Body of pancreas (tissue), 4 donors: ENCODE results near the gene SOX8. TPM values are rescaled to one million over a fixed set of nuclear protein-coding genes. Genes with fewer than 3 reads are reported as not detected.

ENCODE experiments used
- ATAC-seq: fragments of 150-250 bp; one replicate; pipeline ENCODE4 v1.9.1; 2016
- DNase-seq, 4 donors: peaks; one replicate each; pipeline ENCODE4 v3.0.0-alpha.2; 2019
- H3K27ac ChIP-seq, 4 donors: fragments of 200-600 bp; sonication (generic); 1 replicate in 3 of 4; 2 replicates in 1 of 4; pipeline versions ENCODE4 v1.5.1 to v1.6.1; 2016 to 2019; ENCODE audit warnings: mild to moderate bottlenecking in 1 of 4, mixed read lengths in 1 of 4, moderate library complexity in 1 of 4
- H3K27me3 ChIP-seq, 2 donors: fragments of 200-600 bp; sonication (generic); one replicate each; pipeline ENCODE4 v1.6.0; 2016; ENCODE audit warnings: mild to moderate bottlenecking in 1 of 2
- H3K36me3 ChIP-seq, 2 donors: fragments of 200-600 bp; sonication (generic); replicated peaks in 1 of 2; 2 replicates each; pipeline ENCODE4 v1.5.1; 2016; ENCODE audit warnings: low read depth in 2 of 2; ENCODE audit not compliant: insufficient read depth in 1 of 2
- H3K4me1 ChIP-seq: fragments of 200-600 bp; sonication (generic); one replicate; pipeline ENCODE4 v1.6.0; 2016
- H3K4me3 ChIP-seq, 2 donors: fragments of 200-600 bp; sonication (generic); 1 replicate in 1 of 2; 2 replicates in 1 of 2; pipeline ENCODE4 v1.5.1; 2016 to 2019
- H3K9me3 ChIP-seq, 3 donors: fragments of 200-600 bp; sonication (generic); 1 replicate in 2 of 3; 2 replicates in 1 of 3; pipeline ENCODE4 v1.5.1; 2016
- CTCF ChIP-seq, 7 experiments: fragments of 450-650 bp in 4 of 7; fragments of 200-600 bp in 3 of 7; sonication (generic) in 3 of 7; IDR thresholded peaks; one replicate each; pipeline ENCODE4 v1.5.1; 2016 to 2019; ENCODE audit warnings: antibody characterized with exemption in 7 of 7
- POLR2A ChIP-seq, 3 donors: fragments of 450-650 bp; IDR thresholded peaks; one replicate each; pipeline ENCODE4 v1.6.1; 2016; ENCODE audit warnings: antibody characterized with exemption in 3 of 3, mild to moderate bottlenecking in 2 of 3
- WGBS, 2 donors: methylation state at CpG; one replicate each; pipeline ENCODE4 v1.1.5; 2017; 5-methylcytosine and 5-hydroxymethylcytosine counted together
- intact Hi-C: fragments of 100-400 bp; cut with DNase I; formaldehyde crosslinking; loops from one replicate; pipeline ENCODE4 v1.15.1; 2023
- total RNA-seq, 2 donors: library from RNA; depleted of rRNA; stranded (reverse); fragments of >200 nt; gene quantifications; one replicate each; pipeline ENCODE4 v1.1.0, GENCODE V29; 2016

SOX8 gene
- total RNA-seq, 2 donors from 2014 or later: 2.6 to 3.3 TPM

GRCh38 chr16:1019231-1020090 is 37.9 kb downstream of the SOX8 start:
- Histone ChIP-seq H3K36me3 (no peaks in the 10 kb centered on the region), H3K9me3 (no peaks in the 10 kb centered on the region), H3K4me3 (no peak overlapping the region), H3K4me1 (peaks cover 14% of the 10 kb centered on the region), H3K27me3 (peaks cover 0 to 18% of the 10 kb centered on the region in 2 donors), H3K27ac (peak overlapping the region in 3 of 4 donors; percentile 49 to 66 (median 51))
- TF ChIP-seq CTCF (IDR thresholded peaks at IDR 0.05) (no peak), POLR2A (IDR thresholded peaks at IDR 0.05) (peak in 1 of 3 donors; percentile 24)
- intact Hi-C loops: no loop called here
- WGBS, 2 donors: 40 to 51% methylated on average over 35 to 66 of the region's 66 CpGs
- peak; percentile 85 for ATAC-seq
- peak; percentile 33 to 60 (median 48) for DNase-seq

- no peak overlapping the region for H3K4me3 ChIP-seq
- no peak for DNase-seq
- H3K27me3 ChIP-seq: peaks cover 0 to 18% of the 10 kb centered on the region in 2 donors
These were observed 38.5 kb downstream of the SOX8 start for GRCh38 chr16:1020091-1020399.

GRCh38 chr16:1020591-1020990 is 39.0 kb downstream of the SOX8 start:
- Histone ChIP-seq H3K4me3 (no peak overlapping the region), H3K9me3 (no peaks in the 10 kb centered on the region), H3K27ac (no peak overlapping the region), H3K4me1 (peaks cover 14% of the 10 kb centered on the region), H3K27me3 (peaks cover 0 to 18% of the 10 kb centered on the region in 2 donors), H3K36me3 (no peaks in the 10 kb centered on the region)
- ATAC-seq: no peak
- intact Hi-C loops: no loop called here
- 61 to 64% methylated on average over 7 to 11 of the region's 11 CpGs for WGBS, 2 donors
- no peak for DNase-seq
- TF ChIP-seq CTCF (IDR thresholded peaks at IDR 0.05) (no peak), POLR2A (IDR thresholded peaks at IDR 0.05) (no peak)

More at GRCh38 chr16:1020091-1020399, 38.5 kb downstream of the SOX8 start:
- no peak for ATAC-seq
- Histone ChIP-seq H3K27ac (peak overlapping the region in 1 of 4 donors; percentile 66), H3K4me1 (peaks cover 14% of the 10 kb centered on the region), H3K9me3 (no peaks in the 10 kb centered on the region), H3K36me3 (no peaks in the 10 kb centered on the region)
- 40 to 60% methylated on average over 1 to 11 of the region's 11 CpGs for WGBS, 2 donors
- intact Hi-C loops: no loop called here
- TF ChIP-seq CTCF (IDR thresholded peaks at IDR 0.05) (no peak), POLR2A (IDR thresholded peaks at IDR 0.05) (no peak)

- peaks cover 14% of the 10 kb centered on the region for H3K4me1 ChIP-seq
- H3K9me3 ChIP-seq: no peaks in the 10 kb centered on the region
- H3K27me3 ChIP-seq: peaks cover 0 to 18% of the 10 kb centered on the region in 2 donors
- H3K27ac ChIP-seq: no peak overlapping the region
- TF ChIP-seq CTCF (IDR thresholded peaks at IDR 0.05) (no peak), POLR2A (IDR thresholded peaks at IDR 0.05) (no peak)
- H3K36me3 ChIP-seq: no peaks in the 10 kb centered on the region
- DNase-seq (no peak), ATAC-seq (no peak)
- H3K4me3 ChIP-seq: no peak overlapping the region
- intact Hi-C loops: no loop called here
- WGBS, 2 donors: 58 to 68% methylated on average over 14 to 27 of the region's 27 CpGs
These were observed 40.1 kb downstream of the SOX8 start for GRCh38 chr16:1021553-1022160.
